HL-60/S4 treated with phorbol 12-myristate 13-acetate at 8.2 ng/mL for 4 days and 3 days (cell line): ENCODE data around the gene PFKFB1.

Source experiments
- in situ Hi-C: fragments of 300-500 bp; cut with MboI; formaldehyde crosslinking; loops from 2 replicates; pipeline ENCODE4 v1.15.0; 2022; ENCODE audit warnings: low sequenced_read_pairs

PFKFB1 gene

DNA sequence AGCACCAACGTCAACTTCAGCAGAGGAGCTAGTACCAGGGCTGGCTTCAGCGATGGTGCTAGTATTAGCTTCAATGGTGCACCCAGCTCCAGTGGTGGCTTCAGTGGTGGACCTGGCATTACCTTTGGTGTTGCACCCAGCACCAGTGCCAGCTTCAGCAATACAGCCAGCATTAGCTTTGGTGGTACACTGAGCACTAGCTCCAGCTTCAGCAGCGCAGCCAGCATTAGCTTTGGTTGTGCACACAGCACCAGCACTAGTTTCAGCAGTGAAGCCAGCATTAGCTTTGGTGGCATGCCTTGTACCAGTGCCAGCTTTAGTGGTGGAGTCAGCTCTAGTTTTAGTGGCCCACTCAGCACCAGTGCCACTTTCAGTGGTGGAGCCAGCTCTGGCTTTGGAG lies 65.1 kb downstream of the PFKFB1 start:
- in situ Hi-C loops: no loop called here

GRCh38 chrX:54926978-54927377 lies 67.0 kb downstream of the PFKFB1 start:
- in situ Hi-C loops: no loop called here

GRCh38 chrX:54923376-54923775 lies 70.6 kb downstream of the PFKFB1 start:
- in situ Hi-C loops: no loop called here

DNA sequence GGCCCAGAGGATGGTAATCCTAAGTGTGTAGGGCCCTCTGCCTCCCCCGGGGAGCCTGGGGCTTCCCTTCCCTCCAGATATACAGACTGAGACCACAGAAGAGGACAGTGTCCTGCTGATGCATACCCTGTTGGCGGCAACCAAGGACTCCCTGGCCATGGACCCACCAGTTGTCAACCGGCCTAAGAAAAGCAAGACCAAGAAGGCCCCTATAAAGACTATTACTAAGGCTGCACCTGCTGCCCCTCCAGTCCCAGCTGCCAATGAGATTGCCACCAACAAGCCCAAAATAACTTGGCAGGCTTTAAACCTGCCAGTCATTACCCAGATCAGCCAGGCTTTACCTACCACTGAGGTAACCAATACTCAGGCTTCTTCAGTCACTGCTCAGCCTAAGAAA lies 71.4 kb downstream of the PFKFB1 start:
- in situ Hi-C loops: no loop called here

GRCh38 chrX:54921427-54922021 lies 72.5 kb downstream of the PFKFB1 start:
- in situ Hi-C loops: no loop called here

DNA sequence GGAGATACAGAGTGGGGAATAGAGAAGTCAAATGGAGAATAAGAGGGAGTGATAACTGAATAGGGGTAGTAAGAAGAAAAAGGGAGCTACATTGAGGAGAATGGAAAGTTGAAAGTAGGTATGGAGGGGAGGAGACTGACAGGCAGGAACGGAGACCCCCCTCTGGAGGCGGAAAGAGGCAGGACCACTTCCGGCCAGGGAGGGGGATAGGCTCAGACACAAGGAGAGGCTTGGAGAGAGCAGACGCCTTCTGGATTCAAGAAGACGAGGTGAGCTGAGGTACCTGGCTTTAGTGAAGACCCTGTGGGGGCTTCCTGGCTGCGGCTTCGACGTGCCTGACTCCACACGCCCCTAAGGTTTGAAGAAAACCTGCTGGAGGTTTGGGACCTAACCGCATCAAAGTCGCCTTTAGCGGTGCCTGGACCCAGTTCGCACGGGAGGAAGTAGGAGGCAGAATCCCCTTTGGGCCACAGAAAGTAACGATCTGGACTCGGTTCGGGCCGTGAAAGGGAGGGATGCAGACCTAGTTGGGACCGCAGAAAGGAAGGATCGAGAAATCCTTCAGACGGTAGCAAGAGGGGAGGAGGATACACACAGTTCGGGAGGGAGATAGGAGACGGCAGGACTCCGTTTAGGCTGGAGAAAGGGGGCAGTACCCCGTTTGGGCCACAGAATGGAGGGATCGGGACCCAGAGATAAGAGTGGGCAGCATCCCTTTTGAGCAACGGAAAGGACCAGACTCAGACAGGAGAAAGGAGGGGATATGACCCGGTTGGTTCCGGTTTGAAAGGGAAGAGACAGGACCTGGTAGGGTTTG lies 73.2 kb downstream of the PFKFB1 start, which contains the start of gene TRO:
TSS of gene TRO (plus strand) at position 215 of the 817 bp plus-strand sequence. CDS start 1,423 bp downstream, outside the sequence.
- in situ Hi-C loops: no loop called here

DNA sequence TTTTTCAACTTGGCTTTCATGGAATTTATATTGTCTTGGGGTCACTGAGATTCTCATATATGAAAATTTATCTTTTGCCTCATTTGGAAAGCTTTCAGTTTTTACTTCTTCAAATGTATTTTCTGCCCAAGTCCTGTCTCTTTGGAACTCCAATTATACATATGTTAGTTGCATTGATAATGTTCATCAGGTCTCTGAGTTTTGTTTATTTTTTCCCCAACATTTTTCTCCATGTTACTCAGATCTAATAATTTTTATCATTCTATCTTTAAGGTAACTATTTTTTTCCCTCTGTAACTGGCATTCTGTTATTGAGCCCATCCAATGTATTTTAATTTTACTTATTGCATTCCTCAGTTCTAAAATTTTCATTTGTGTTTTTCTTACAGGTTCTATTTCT lies 84.0 kb downstream of the PFKFB1 start:
- in situ Hi-C loops: no loop called here

- in situ Hi-C loops: loop anchor here (25.0 kb wide), 1 partner anchor 168 kb away; no protein-coding TSS in a partner anchor
Observed at GRCh38 chrX:54894159-54894558, 99.8 kb downstream of the PFKFB1 start.

GRCh38 chrX:54891573-54891972 lies 102.4 kb downstream of the PFKFB1 start:
- in situ Hi-C loops: loop anchor here (25.0 kb wide), 1 partner anchor 171 kb away; no protein-coding TSS in a partner anchor

- in situ Hi-C loops: loop anchor here (25.0 kb wide), 1 partner anchor 177 kb away; no protein-coding TSS in a partner anchor
Observed at GRCh38 chrX:54885740-54886139, 108.2 kb downstream of the PFKFB1 start.
